Mucosa of rectum (tissue), 2 donors: ENCODE results near the gene BSPRY.
A peak's percentile ranks its signal among the peaks of the same experiment; 100 is the strongest.

ENCODE experiments used
- H3K27ac ChIP-seq, 2 donors: one replicate each; pipeline ENCODE4 v1.7.0; 2013; ENCODE audit warnings: inconsistent platforms in 2 of 2, low read depth in 2 of 2, low read length in 2 of 2
- H3K27me3 ChIP-seq, 2 donors: one replicate each; pipeline ENCODE4 v1.7.0; 2013; ENCODE audit warnings: low read length in 2 of 2; ENCODE audit not compliant: control insufficient read depth in 2 of 2, insufficient read depth in 2 of 2
- H3K36me3 ChIP-seq, 2 donors: one replicate each; pipeline ENCODE4 v1.7.0; 2013; ENCODE audit warnings: low read length in 2 of 2; ENCODE audit not compliant: control insufficient read depth in 2 of 2, insufficient read depth in 2 of 2
- H3K4me1 ChIP-seq, 2 donors: one replicate each; pipeline ENCODE4 v1.7.0; 2013; ENCODE audit warnings: low read length in 2 of 2, mild to moderate bottlenecking in 1 of 2; ENCODE audit not compliant: control insufficient read depth in 2 of 2, insufficient read depth in 2 of 2
- H3K4me3 ChIP-seq, 2 donors: one replicate each; pipeline ENCODE4 v1.7.0; 2013; ENCODE audit warnings: low read length in 2 of 2
- H3K9ac ChIP-seq, 2 donors: one replicate each; pipeline ENCODE4 v1.7.0; 2013; ENCODE audit warnings: low read length in 2 of 2, low read depth in 1 of 2, mild to moderate bottlenecking in 1 of 2
- H3K9me3 ChIP-seq, 2 donors: one replicate each; pipeline ENCODE4 v1.7.0; 2013; ENCODE audit warnings: low read length in 2 of 2; ENCODE audit not compliant: control insufficient read depth in 2 of 2
- donor health status: healthy.
- donor health status: Normal muscosa, but diverticular disease.

The BSPRY gene

GRCh38 chr9:113368982-113369854 is 19.9 kb downstream of the BSPRY start:
- no peak overlapping the region for H3K27ac ChIP-seq
- no peaks in the 10 kb centered on the region for H3K27me3 ChIP-seq
- no peak overlapping the region for H3K4me3 ChIP-seq
- H3K9me3 ChIP-seq = no peaks in the 10 kb centered on the region
- no peak overlapping the region for H3K9ac ChIP-seq
- H3K36me3 ChIP-seq = peaks cover 21 to 26% of the 10 kb centered on the region in 2 donors
- H3K4me1 ChIP-seq = peaks cover 10 to 11% of the 10 kb centered on the region in 2 donors

GRCh38 chr9:113369855-113370140 is 20.5 kb downstream of the BSPRY start:
- Histone ChIP-seq H3K9ac (no peak overlapping the region), H3K4me1 (peaks cover 14 to 16% of the 10 kb centered on the region in 2 donors), H3K27ac (no peak overlapping the region), H3K27me3 (no peaks in the 10 kb centered on the region), H3K9me3 (no peaks in the 10 kb centered on the region), H3K4me3 (no peak overlapping the region), H3K36me3 (peaks cover 25 to 30% of the 10 kb centered on the region in 2 donors)

- Histone ChIP-seq H3K27me3 (no peaks in the 10 kb centered on the region), H3K4me3 (no peak overlapping the region), H3K9me3 (no peaks in the 10 kb centered on the region), H3K9ac (no peak overlapping the region), H3K4me1 (peaks cover 19 to 24% of the 10 kb centered on the region in 2 donors), H3K27ac (no peak overlapping the region), H3K36me3 (peaks cover 25 to 33% of the 10 kb centered on the region in 2 donors)
Observed at GRCh38 chr9:113370806-113371325, 21.5 kb downstream of the BSPRY start.

GRCh38 chr9:113372059-113372458 is 22.7 kb downstream of the BSPRY start:
- H3K4me1 ChIP-seq = peaks cover 20 to 24% of the 10 kb centered on the region in 2 donors
- peaks cover 22 to 28% of the 10 kb centered on the region in 2 donors for H3K36me3 ChIP-seq
- no peaks in the 10 kb centered on the region for H3K9me3 ChIP-seq
- no peak overlapping the region for H3K9ac ChIP-seq
- H3K27ac ChIP-seq = no peak overlapping the region
- H3K27me3 ChIP-seq = no peaks in the 10 kb centered on the region
- no peak overlapping the region for H3K4me3 ChIP-seq

- H3K27ac ChIP-seq = no peak overlapping the region
- peaks cover 22 to 28% of the 10 kb centered on the region in 2 donors for H3K36me3 ChIP-seq
- no peak overlapping the region for H3K4me3 ChIP-seq
- peaks cover 24 to 26% of the 10 kb centered on the region in 2 donors for H3K4me1 ChIP-seq
- H3K9ac ChIP-seq = no peak overlapping the region
- no peaks in the 10 kb centered on the region for H3K9me3 ChIP-seq
- no peaks in the 10 kb centered on the region for H3K27me3 ChIP-seq
Observed at GRCh38 chr9:113373256-113373655, 23.9 kb downstream of the BSPRY start.

GRCh38 chr9:113373676-113374392 is 24.5 kb downstream of the BSPRY start:
- peaks cover 24 to 26% of the 10 kb centered on the region in 2 donors for H3K4me1 ChIP-seq
- H3K9me3 ChIP-seq = no peaks in the 10 kb centered on the region
- H3K36me3 ChIP-seq = peaks cover 22 to 28% of the 10 kb centered on the region in 2 donors
- no peak overlapping the region for H3K27ac ChIP-seq
- H3K27me3 ChIP-seq = no peaks in the 10 kb centered on the region
- H3K4me3 ChIP-seq = no peak overlapping the region
- no peak overlapping the region for H3K9ac ChIP-seq

- peaks cover 22 to 28% of the 10 kb centered on the region in 2 donors for H3K36me3 ChIP-seq
- H3K4me1 ChIP-seq = peaks cover 24 to 36% of the 10 kb centered on the region in 2 donors
- H3K27me3 ChIP-seq = no peaks in the 10 kb centered on the region
- H3K4me3 ChIP-seq = peak overlapping the region; percentile 84 to 92
- H3K9ac ChIP-seq = peak overlapping the region; percentile 89 to 97
- H3K27ac ChIP-seq = peak overlapping the region; percentile 95 to 97
- no peaks in the 10 kb centered on the region for H3K9me3 ChIP-seq
Observed at GRCh38 chr9:113375057-113376023, 26.0 kb downstream of the BSPRY start.

- Histone ChIP-seq H3K9me3 (no peaks in the 10 kb centered on the region), H3K4me1 (peaks cover 31 to 46% of the 10 kb centered on the region in 2 donors), H3K36me3 (peaks cover 22 to 28% of the 10 kb centered on the region in 2 donors), H3K27me3 (no peaks in the 10 kb centered on the region), H3K4me3 (peak within 1 kb of the TSS; percentile 84 to 92), H3K27ac (peak within 1 kb of the TSS; percentile 95 to 97), H3K9ac (peak within 1 kb of the TSS; percentile 89 to 97)
Observed at GRCh38 chr9:113376634-113377567, 27.6 kb downstream of the BSPRY start, which contains the start of gene HDHD3. Gene HDHD3 (minus strand): TSS chr9:113376986. CDS start chr9:113374354, 2,632 bp downstream.
